Heart right ventricle (tissue), 16 donors: ENCODE measurements around the gene RALB. TPM values are rescaled to one million over a fixed set of nuclear protein-coding genes. Genes with fewer than 3 reads are reported as not detected.
"Not testable (repeated sequence)": the region's sequence is repeated elsewhere in the genome, so short reads cannot be mapped to it uniquely, and the experiment has no call there.

Experiments
- ATAC-seq, 8 donors: fragments of 200-7000 bp; cut with Tn5 transposase; one replicate each; pipeline ENCODE4 v1.9.1; 2020; ENCODE audit warnings: mild to moderate bottlenecking in 8 of 8, moderate library complexity in 8 of 8, moderate number of reproducible peaks in 1 of 8
- DNase-seq, 2 donors: peaks; one replicate each; pipeline ENCODE4 v3.0.0-alpha.2; 2020
- H3K27ac ChIP-seq, 10 donors: fragments of 200-600 bp; sonication (generic) in 2 of 10; one replicate each; pipeline versions ENCODE4 v1.5.0 to v1.8.0; 2020 to 2022; ENCODE audit warnings: mild to moderate bottlenecking in 3 of 10
- H3K27me3 ChIP-seq, 7 donors: fragments of 200-600 bp; one replicate each; pipeline ENCODE4 v1.8.0; 2021 to 2022; ENCODE audit warnings: mild to moderate bottlenecking in 2 of 7
- H3K36me3 ChIP-seq, 9 donors: fragments of 200-600 bp; sonication (generic) in 1 of 9; one replicate each; pipeline versions ENCODE4 v1.5.0 to v1.8.0; 2020 to 2022; ENCODE audit warnings: mild to moderate bottlenecking in 2 of 9
- H3K4me1 ChIP-seq, 9 donors: fragments of 200-600 bp; sonication (generic) in 1 of 9; one replicate each; pipeline versions ENCODE4 v1.5.0 to v1.8.0; 2020 to 2022; ENCODE audit warnings: mild to moderate bottlenecking in 4 of 9
- H3K4me3 ChIP-seq, 10 donors: fragments of 200-600 bp; sonication (generic) in 2 of 10; one replicate each; pipeline versions ENCODE4 v1.5.0 to v1.8.0; 2020 to 2022; ENCODE audit warnings: mild to moderate bottlenecking in 7 of 10, moderate library complexity in 2 of 10
- H3K9me3 ChIP-seq, 11 donors: fragments of 200-600 bp in 10 of 11; sonication (generic) in 2 of 11; one replicate each; pipeline versions ENCODE4 v1.5.0 to v1.8.0; 2013 to 2022; ENCODE audit warnings: mild to moderate bottlenecking in 2 of 11, control low read depth in 1 of 11, moderate library complexity in 1 of 11
- CTCF ChIP-seq, 9 donors: fragments of 200-600 bp; sonication (generic) in 2 of 9; IDR thresholded peaks; one replicate each; pipeline versions ENCODE4 v1.5.0 to v1.8.0; 2021 to 2022; ENCODE audit warnings: antibody characterized with exemption in 9 of 9, mild to moderate bottlenecking in 5 of 9, moderate library complexity in 1 of 9
- WGBS, 2 donors: extraction: QIAGEN DNeasy Blood & Tissue Kit; methylation state at CpG; one replicate each; pipeline ENCODE4 v1.1.7; 2013; ENCODE audit warnings: inconsistent platforms in 1 of 2; 5-methylcytosine and 5-hydroxymethylcytosine counted together
- intact Hi-C, 10 donors: fragments of 100-400 bp; cut with DNase I; formaldehyde crosslinking; loops; one replicate each; pipeline versions ENCODE4 v1.11.1 to v1.14.2; 2022
- polyA plus RNA-seq, 2 donors: library from polyadenylated mRNA; stranded (reverse); fragments of 200-250 nt; gene quantifications; one replicate each; pipeline ENCODE4 v1.2.3, GENCODE V29; 2013
- total RNA-seq, 10 donors: library from RNA; stranded (reverse); fragmentation: NEBNext Ultra II Directional in 3 of 10; extraction: Animal tissue kit (Norgen Biotek cat#: 25700) in 3 of 10; gene quantifications; one replicate each; pipeline versions ENCODE4 v1.2.1 to v1.2.4, GENCODE V29; 2021 to 2023
- donor health status: Arrhythmogenic right ventricular cardiomyopathy.
- donor health status: ischemic (EF 13 %, LVEDD 7.1; RV severe dilation, severe dysfunction).
- donor health status: healthy with polysubstance abuse.
- donor health status: DM: no; HTN: yes; CAD: no.
- donor health status: DM: no; HTN: no; CAD: no.
- donor health status: ischemic (EF 25% LVEDD 6.9; RV normal size, moderate dysfunction).
- donor health status: ischemic (EF 25% LVEDD 5.7; RV mildly dilated, moderate dysfunction).
- donor health status: healthy.
- donor health status: DM: yes; HTN: yes; CAD: no.
- donor health status: Ischemic cardiomyopathy.
- donor health status: ischemic (EF 35%, LVEDD 5.7; RV mildly dilated, moderate dysfunction).
- donor health status: nonischemic (EF 11% LVEDD 7.7; RV severe dilation, severe dysfunction).
- donor health status: DM: yes; HTN: yes; CAD: no.
- donor health status: PGD.
- donor health status: ischemic (EF 29% LVEDD 5.4; RV normal size, mild dysfunction).
- donor health status: nonischemic (EF 23%, LVEDD 6.1; RV moderate dilation, normal function).

The RALB gene
- total and polyA plus RNA-seq, 12 donors: 21.9 to 68.1 (median 45.0) TPM

- ATAC-seq (no peak), DNase-seq (no peak)
- no peaks in the 10 kb centered on the region for H3K9me3 ChIP-seq
- no peaks in the 10 kb centered on the region for H3K36me3 ChIP-seq
- intact Hi-C loops: loop anchor here in 4 of 10 donors (10.0 kb wide), 3 partner anchors 94 to 214 kb away; partner anchors contain the start of gene TMEM185B (in 2 of the 4)
- H3K27ac ChIP-seq: peak overlapping the region in 1 of 10 donors; percentile 11
- 72 to 79% methylated on average over 10 of the region's 10 CpGs for WGBS, 2 donors
- no peak for TF ChIP-seq CTCF (IDR thresholded peaks at IDR 0.05)
- peaks cover 0 to 19% (median 0%) of the 10 kb centered on the region in 7 donors for H3K27me3 ChIP-seq
- H3K4me1 ChIP-seq: peaks cover 19 to 43% (median 30%) of the 10 kb centered on the region in 9 donors
- no peak overlapping the region for H3K4me3 ChIP-seq
Observed at GRCh38 chr2:120319123-120319522, 66.5 kb downstream of the RALB start.

DNA sequence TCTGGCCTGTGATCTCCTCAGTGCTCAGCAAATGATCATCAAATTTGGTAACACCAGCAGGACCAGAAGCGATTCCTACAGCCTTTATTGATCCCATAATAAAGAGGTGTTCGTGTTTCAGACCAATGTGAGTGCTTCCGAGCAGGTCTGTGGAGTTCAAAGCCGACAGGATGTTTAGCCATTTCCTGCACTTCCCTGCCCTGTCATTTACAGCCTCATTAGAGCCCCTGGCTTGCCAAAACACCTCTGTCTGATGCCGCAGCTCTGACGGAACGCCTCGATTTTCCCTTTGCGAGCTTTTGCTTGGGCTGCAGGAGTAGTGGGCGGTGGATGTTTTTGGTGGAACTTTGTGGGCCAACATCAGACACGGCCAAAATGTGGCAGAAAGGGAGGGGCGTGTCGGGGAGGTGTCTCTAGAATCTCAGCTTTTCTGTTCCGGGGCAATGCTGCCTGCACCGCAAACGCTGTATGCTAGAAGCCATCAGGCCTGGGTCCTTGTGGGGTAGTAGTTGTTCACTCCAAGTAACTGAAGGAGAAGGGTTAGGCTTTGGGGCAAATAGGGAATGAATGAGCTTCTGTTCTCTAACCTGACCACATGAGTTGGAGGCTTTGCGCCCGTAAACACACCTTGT, 67.2 kb downstream of the RALB start:
- Histone ChIP-seq H3K4me1 (peaks cover 19 to 37% (median 31%) of the 10 kb centered on the region in 9 donors), H3K27ac (peak overlapping the region in 1 of 10 donors; percentile 11), H3K4me3 (no peak overlapping the region), H3K9me3 (no peaks in the 10 kb centered on the region), H3K27me3 (peaks cover 0 to 20% (median 0%) of the 10 kb centered on the region in 7 donors), H3K36me3 (no peaks in the 10 kb centered on the region)
- DNase-seq: no peak
- no peak for TF ChIP-seq CTCF (IDR thresholded peaks at IDR 0.05)
- intact Hi-C loops: loop anchor here in 4 of 10 donors (10.0 kb wide), 3 partner anchors 95 to 215 kb away; partner anchors contain the start of gene TMEM185B (in 2 of the 4)
- WGBS, 2 donors: 77 to 80% methylated on average over 18 of the region's 18 CpGs
- ATAC-seq: no peak

GRCh38 chr2:120320318-120320851, 67.7 kb downstream of the RALB start:
- no peaks in the 10 kb centered on the region for H3K9me3 ChIP-seq
- ATAC-seq: no peak
- H3K27me3 ChIP-seq: peaks cover 0 to 23% (median 0%) of the 10 kb centered on the region in 7 donors
- no peak overlapping the region for H3K27ac ChIP-seq
- H3K4me1 ChIP-seq: peaks cover 19 to 37% (median 28%) of the 10 kb centered on the region in 9 donors
- intact Hi-C loops: no loop called here
- no peak for TF ChIP-seq CTCF (IDR thresholded peaks at IDR 0.05)
- no peaks in the 10 kb centered on the region for H3K36me3 ChIP-seq
- no peak for DNase-seq
- WGBS, 2 donors: 83 to 84% methylated on average over 10 of the region's 10 CpGs
- H3K4me3 ChIP-seq: no peak overlapping the region

- WGBS, 2 donors: 90 to 92% methylated on average over 5 of the region's 5 CpGs
Observed at GRCh38 chr2:120320887-120321556, 68.4 kb downstream of the RALB start.

More at GRCh38 chr2:120320887-120321556, 68.4 kb downstream of the RALB start:
- DNase-seq, H3K36me3 ChIP-seq, H3K4me3 ChIP-seq, intact Hi-C loops, ATAC-seq, H3K9me3 ChIP-seq, H3K27ac ChIP-seq: not testable (repeated sequence)
- Histone ChIP-seq H3K27me3 (peaks cover 0 to 23% (median 0%) of the 10 kb centered on the region in 7 donors), H3K4me1 (peaks cover 19 to 37% (median 28%) of the 10 kb centered on the region in 9 donors)
